ENCODE data around the gene TMEM243. TPM values are rescaled to one million over a fixed set of nuclear protein-coding genes. Genes with fewer than 3 reads are reported as not detected.

The TMEM243 gene
- total and polyA plus RNA-seq, 2 donors (not counting 1 experiment from before 2014, with no cell fraction given), result 161 to 164 TPM

GRCh38 chr7:87234949-87235348, 15.4 kb upstream of the TMEM243 start:
- no peaks in the 10 kb centered on the region for H3K9me3 Mint-ChIP-seq (ENCODE audit: insufficient read depth)
- no peaks in the 10 kb centered on the region for H3K36me3 ChIP-seq (replicated peaks in 1 of 2; ENCODE audit: control extremely low read depth in 1 of 2, control insufficient read depth in 1 of 2, extremely low read depth in 1 of 2, insufficient read depth in 2 of 2, low read length in 1 of 2)
- peaks cover 5% of the 10 kb centered on the region for H3K27me3 Mint-ChIP-seq
- peaks cover 2% of the 10 kb centered on the region for H3K4me1 Mint-ChIP-seq
- no peak overlapping the region for H2AFZ ChIP-seq (ENCODE audit: insufficient read depth, low read depth, low read length, poor library complexity, severe bottlenecking)
- no peaks in the 10 kb centered on the region for H4K20me1 ChIP-seq (ENCODE audit: control insufficient read depth, insufficient read depth, low read length, poor library complexity, severe bottlenecking)
- H3K79me2 ChIP-seq (ENCODE audit: control insufficient read depth, insufficient read depth, low read length), result peaks cover 3% of the 10 kb centered on the region
- TF ChIP-seq EZH2 (IDR thresholded peaks at IDR 0.05; ENCODE audit: borderline replicate concordance, insufficient read depth, low read depth, low read length, poor library complexity, severe bottlenecking), result no peak
- TF ChIP-seq, protein P1, sequence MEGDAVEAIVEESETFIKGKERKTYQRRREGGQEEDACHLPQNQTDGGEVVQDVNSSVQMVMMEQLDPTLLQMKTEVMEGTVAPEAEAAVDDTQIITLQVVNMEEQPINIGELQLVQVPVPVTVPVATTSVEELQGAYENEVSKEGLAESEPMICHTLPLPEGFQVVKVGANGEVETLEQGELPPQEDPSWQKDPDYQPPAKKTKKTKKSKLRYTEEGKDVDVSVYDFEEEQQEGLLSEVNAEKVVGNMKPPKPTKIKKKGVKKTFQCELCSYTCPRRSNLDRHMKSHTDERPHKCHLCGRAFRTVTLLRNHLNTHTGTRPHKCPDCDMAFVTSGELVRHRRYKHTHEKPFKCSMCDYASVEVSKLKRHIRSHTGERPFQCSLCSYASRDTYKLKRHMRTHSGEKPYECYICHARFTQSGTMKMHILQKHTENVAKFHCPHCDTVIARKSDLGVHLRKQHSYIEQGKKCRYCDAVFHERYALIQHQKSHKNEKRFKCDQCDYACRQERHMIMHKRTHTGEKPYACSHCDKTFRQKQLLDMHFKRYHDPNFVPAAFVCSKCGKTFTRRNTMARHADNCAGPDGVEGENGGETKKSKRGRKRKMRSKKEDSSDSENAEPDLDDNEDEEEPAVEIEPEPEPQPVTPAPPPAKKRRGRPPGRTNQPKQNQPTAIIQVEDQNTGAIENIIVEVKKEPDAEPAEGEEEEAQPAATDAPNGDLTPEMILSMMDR (IDR thresholded peaks at IDR 0.05), result no peak
- H3K4me2 ChIP-seq (replicated peaks; ENCODE audit: low read depth, low read length, poor library complexity, severe bottlenecking), result no peak overlapping the region
- intact Hi-C loops (cut with micrococcal nuclease), result no loop called here
- no peak overlapping the region for H3K9ac ChIP-seq (ENCODE audit: low read length)
- H3K27me3 ChIP-seq (replicated peaks in 1 of 4; ENCODE audit: control extremely low read depth in 1 of 4, control insufficient read depth in 3 of 4, insufficient read depth in 4 of 4, low read length in 3 of 4), result peaks cover 0 to 2% (median 1%) of the 10 kb centered on the region in 4 experiments
- no peak overlapping the region for H3K27ac Mint-ChIP-seq
- no peak overlapping the region for H3K27ac ChIP-seq (ENCODE audit: low read length in 2 of 2)
- ChIA-PET CTCF (interaction anchor here (1.0 to 1.4 kb wide), 4 partner anchors 22 to 307 kb away, joined by 3 to 4 read pairs (median 4); no protein-coding TSS in a partner anchor), POLR2A (no interaction called here)
- no peak overlapping the region for H3K4me3 ChIP-seq (ENCODE audit: control extremely low read depth in 1 of 5, extremely low read depth in 1 of 5, insufficient read depth in 1 of 5, low read depth in 2 of 5, low read length in 4 of 5)
- H3K4me1 ChIP-seq (ENCODE audit: control insufficient read depth in 2 of 2, insufficient read depth in 2 of 2, low read length in 2 of 2), result no peaks in the 10 kb centered on the region
- DNase-seq (no peak), ATAC-seq (ENCODE audit: low read depth) (no peak)
- peaks cover 0 to 12% (median 0%) of the 10 kb centered on the region in 3 donors for H3K9me3 ChIP-seq (ENCODE audit: control extremely low read depth in 1 of 3, control insufficient read depth in 2 of 3, insufficient read depth in 1 of 3, low read length in 2 of 3)
- H3K4me3 Mint-ChIP-seq, result no peak overlapping the region

DNA sequence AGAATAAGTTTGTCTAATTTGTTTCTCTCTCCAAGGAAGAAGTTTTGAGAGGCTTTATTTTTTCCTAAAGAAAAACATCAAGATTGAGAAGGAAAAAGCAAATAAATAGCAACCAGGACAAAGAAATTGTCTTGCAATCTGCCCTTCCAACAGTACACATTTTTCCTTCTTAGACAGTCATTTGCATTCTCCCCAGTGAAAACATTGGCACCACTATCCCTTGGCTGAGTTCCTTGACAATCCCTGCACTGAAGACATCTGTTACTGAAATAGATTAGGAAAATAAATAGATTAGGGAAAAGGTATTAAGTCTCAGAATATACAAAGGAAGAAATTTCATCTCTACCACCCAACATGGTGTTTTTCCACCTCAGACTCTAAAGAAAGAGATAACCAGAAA, 12.2 kb upstream of the TMEM243 start:
- Histone ChIP-seq H3K27ac (ENCODE audit: low read length in 2 of 2) (no peak overlapping the region), H4K20me1 (ENCODE audit: control insufficient read depth, insufficient read depth, low read length, poor library complexity, severe bottlenecking) (no peaks in the 10 kb centered on the region), H3K9ac (ENCODE audit: low read length) (no peak overlapping the region), H2AFZ (ENCODE audit: insufficient read depth, low read depth, low read length, poor library complexity, severe bottlenecking) (no peak overlapping the region), H3K79me2 (ENCODE audit: control insufficient read depth, insufficient read depth, low read length) (peaks cover 3% of the 10 kb centered on the region), H3K9me3 (ENCODE audit: control extremely low read depth in 1 of 3, control insufficient read depth in 2 of 3, insufficient read depth in 1 of 3, low read length in 2 of 3) (peaks cover 0 to 15% (median 0%) of the 10 kb centered on the region in 3 donors), H3K4me1 (ENCODE audit: control insufficient read depth in 2 of 2, insufficient read depth in 2 of 2, low read length in 2 of 2) (peaks cover 2 to 4% of the 10 kb centered on the region in 2 donors), H3K36me3 (replicated peaks in 1 of 2; ENCODE audit: control extremely low read depth in 1 of 2, control insufficient read depth in 1 of 2, extremely low read depth in 1 of 2, insufficient read depth in 2 of 2, low read length in 1 of 2) (no peaks in the 10 kb centered on the region), H3K27me3 (replicated peaks in 1 of 4; ENCODE audit: control extremely low read depth in 1 of 4, control insufficient read depth in 3 of 4, insufficient read depth in 4 of 4, low read length in 3 of 4) (peaks cover 0 to 2% (median 0%) of the 10 kb centered on the region in 4 experiments), H3K4me3 (ENCODE audit: control extremely low read depth in 1 of 5, extremely low read depth in 1 of 5, insufficient read depth in 1 of 5, low read depth in 2 of 5, low read length in 4 of 5) (no peak overlapping the region), H3K4me2 (replicated peaks; ENCODE audit: low read depth, low read length, poor library complexity, severe bottlenecking) (no peak overlapping the region)
- Mint-ChIP-seq H3K27ac (no peak overlapping the region), H3K27me3 (peaks cover 1% of the 10 kb centered on the region), H3K4me3 (no peak overlapping the region), H3K9me3 (ENCODE audit: insufficient read depth) (no peaks in the 10 kb centered on the region), H3K4me1 (peaks cover 4% of the 10 kb centered on the region)
- ChIA-PET POLR2A (no interaction called here), CTCF (no interaction called here)
- TF ChIP-seq, protein P1 (IDR thresholded peaks at IDR 0.05), result no peak
- TF ChIP-seq EZH2 (IDR thresholded peaks at IDR 0.05; ENCODE audit: borderline replicate concordance, insufficient read depth, low read depth, low read length, poor library complexity, severe bottlenecking), result no peak
- no peak for DNase-seq
- ATAC-seq (ENCODE audit: low read depth), result no peak
- intact Hi-C loops (cut with micrococcal nuclease), result no loop called here
